ENCODE results near the gene RIMBP3B.
"Not testable (repeated sequence)": the region's sequence is repeated elsewhere in the genome, so short reads cannot be mapped to it uniquely, and the experiment has no call there.

Gene RIMBP3B

GRCh38 chr22:21383701-21384467, at the start of gene RIMBP3B:
Gene RIMBP3B, plus strand, starts transcription at chr22:21383751. Its CDS starts 108 bp downstream, at chr22:21383859.
- DNase-seq: not testable (repeated sequence)

DNA sequence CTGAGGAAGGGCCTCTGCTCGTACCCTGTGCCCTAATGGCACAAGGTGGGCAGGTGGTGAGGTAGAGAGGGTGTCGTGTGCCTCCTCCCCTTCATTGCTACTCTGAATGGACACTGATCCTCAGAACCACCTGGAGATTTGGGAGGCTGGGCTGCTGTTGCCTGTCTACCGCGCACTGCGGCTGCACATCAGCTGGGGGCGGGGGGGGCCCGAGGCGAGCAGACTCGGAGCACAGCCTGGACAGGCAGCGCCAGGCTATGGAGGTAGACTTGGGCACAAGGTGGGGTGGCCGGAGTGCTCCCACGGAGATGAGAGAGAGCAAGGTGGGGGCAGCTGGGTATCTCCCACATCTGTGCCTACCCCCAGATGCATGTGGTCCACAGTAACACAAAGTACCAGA, 26.0 kb upstream of the RIMBP3B start:
- not testable (repeated sequence) for DNase-seq

GRCh38 chr22:21360525-21360924, 23.0 kb upstream of the RIMBP3B start:
- DNase-seq: not testable (repeated sequence)

DNA sequence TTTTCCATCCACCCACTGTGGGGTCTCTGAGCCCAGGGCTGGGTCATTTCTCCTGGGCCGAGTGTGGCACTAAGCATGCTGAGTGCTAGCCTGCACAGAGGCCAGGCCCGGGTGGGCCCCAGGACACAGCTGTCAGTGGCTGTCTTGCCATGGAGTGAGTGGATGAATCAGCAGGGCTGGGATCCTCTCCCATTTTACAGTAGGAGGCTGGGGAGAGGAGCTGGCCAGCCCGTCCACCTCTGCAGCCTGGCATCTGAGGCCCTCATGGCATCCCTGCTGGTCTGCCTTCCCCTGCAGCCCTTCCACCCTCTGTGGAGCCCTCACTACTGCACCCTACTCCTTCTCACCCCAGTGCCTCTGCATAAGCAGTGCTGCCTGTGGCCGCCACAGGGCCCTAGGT, 21.1 kb upstream of the RIMBP3B start:
- DNase-seq: not testable (repeated sequence)

DNA sequence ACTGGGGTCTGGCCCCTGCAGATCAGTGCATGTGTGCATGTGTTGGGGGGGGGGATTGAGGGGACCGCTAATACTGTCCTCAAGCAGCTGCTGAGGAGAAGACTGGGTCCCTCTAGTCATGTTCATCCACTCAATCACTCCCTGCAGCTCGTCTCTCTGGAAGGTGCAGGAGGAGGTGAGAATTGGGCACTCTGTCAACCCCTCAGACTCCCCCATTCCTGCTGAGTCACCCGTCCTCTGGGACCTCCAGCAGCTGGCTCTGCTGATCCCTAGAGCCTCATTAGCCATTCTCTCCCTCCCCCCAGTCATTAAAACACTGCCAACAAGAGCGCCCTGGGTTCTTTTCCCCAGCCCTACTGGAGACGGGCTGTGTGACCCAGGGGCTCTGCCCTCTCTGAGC, 20.5 kb upstream of the RIMBP3B start:
- DNase-seq: not testable (repeated sequence)

GRCh38 chr22:21363803-21364202, 19.7 kb upstream of the RIMBP3B start:
- not testable (repeated sequence) for DNase-seq

- not testable (repeated sequence) for DNase-seq
These were observed 19.2 kb upstream of the RIMBP3B start for GRCh38 chr22:21364362-21364761.

DNA sequence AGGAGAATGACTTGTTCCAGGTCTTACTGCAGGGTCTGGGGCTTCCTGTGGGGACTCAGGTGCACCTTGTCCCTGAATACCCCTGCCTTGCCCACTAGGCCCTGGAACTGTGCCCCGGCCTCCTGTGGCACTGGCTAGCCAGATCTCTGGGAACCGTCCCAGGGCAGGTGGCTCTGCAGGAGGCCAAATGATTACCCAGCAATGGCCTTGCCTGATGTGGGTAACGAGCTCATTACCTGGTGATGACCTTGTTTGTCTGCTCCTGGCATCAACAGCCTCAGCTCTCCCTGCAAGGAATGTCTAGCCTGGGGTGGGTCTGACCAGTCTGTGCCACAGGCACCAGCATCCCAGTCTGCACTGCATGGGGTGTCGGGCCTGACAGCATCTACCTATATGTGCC, 18.2 kb upstream of the RIMBP3B start:
- not testable (repeated sequence) for DNase-seq

DNA sequence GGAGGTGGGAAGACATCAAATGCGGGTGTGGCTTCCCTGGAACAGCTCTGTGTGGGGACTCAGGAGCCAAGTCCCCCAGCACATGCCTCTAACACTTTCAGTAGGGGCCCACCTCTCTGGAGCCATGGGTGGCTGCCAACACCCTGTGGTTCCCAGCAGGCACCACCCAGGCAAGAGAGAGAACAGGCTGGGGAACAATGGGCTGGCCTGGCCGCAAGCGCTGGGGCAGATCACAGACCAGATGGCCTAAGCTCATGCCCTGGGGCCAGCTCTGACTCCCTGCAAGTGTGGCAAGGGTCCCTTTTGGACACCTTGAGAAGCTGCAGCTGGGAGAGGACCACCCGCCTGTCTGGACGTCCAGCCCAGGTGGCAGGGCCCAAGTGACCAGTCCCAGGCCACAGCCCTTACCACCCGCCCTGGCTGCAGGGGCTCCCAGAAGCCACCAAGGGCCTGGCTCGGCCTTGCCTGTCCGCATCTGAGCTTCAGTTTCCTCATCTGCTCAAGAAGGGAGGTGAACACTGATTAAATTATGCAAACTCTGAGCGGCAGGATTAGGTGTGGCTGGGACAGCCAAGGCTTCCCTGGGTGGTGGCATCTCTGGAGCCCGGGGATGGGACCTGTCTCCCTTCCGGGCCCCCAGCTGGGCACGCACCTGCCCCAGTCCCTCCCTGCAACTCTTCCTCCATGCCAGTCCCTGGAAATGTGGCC, 14.8 kb upstream of the RIMBP3B start:
- DNase-seq: not testable (repeated sequence)

GRCh38 chr22:21375880-21376279, 7.7 kb upstream of the RIMBP3B start:
- DNase-seq: not testable (repeated sequence)

GRCh38 chr22:21384468-21385357, 1.2 kb downstream of the RIMBP3B start:
- DNase-seq: not testable (repeated sequence)

DNA sequence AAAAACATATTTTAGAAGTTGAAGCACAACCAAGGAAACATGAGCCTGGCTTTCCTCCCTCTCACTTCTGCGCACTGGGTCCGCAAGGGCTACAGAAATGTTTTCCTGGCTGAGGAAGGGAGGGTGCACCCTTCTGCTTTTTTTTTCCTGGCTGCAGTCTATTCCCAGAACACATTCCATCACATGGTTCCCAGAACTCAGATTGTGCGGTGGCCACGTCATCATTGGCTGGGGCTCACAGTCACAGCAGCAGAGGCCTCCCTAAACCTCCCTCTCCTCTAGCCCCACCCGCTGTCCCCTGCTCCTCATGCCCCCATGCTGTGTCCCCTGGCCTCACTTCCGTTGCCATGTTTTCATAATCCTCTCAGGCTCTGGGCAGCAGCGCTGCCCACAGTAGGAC, 5.9 kb downstream of the RIMBP3B start:
- not testable (repeated sequence) for DNase-seq

DNA sequence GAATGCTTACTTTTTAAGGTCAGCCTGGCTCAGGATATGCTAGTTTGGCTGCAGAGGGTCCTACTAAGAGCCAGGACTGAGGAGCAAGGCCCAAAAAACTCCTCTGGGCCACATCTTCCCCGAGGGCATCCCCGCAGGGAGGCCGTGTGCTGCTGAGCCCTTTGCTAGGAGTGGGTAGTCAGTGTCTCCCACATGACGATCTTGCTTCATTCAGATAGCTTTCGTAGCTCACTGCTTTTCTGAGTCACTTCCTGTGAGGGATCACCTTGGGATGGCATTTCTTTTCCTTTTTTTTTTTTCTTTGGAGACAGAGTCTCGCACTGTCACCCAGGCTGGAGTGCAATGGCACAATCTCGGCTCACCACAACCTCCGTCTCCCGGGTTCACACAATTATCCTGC, 6.5 kb downstream of the RIMBP3B start:
- not testable (repeated sequence) for DNase-seq

GRCh38 chr22:21394613-21395012, 11.1 kb downstream of the RIMBP3B start:
- DNase-seq: not testable (repeated sequence)

DNA sequence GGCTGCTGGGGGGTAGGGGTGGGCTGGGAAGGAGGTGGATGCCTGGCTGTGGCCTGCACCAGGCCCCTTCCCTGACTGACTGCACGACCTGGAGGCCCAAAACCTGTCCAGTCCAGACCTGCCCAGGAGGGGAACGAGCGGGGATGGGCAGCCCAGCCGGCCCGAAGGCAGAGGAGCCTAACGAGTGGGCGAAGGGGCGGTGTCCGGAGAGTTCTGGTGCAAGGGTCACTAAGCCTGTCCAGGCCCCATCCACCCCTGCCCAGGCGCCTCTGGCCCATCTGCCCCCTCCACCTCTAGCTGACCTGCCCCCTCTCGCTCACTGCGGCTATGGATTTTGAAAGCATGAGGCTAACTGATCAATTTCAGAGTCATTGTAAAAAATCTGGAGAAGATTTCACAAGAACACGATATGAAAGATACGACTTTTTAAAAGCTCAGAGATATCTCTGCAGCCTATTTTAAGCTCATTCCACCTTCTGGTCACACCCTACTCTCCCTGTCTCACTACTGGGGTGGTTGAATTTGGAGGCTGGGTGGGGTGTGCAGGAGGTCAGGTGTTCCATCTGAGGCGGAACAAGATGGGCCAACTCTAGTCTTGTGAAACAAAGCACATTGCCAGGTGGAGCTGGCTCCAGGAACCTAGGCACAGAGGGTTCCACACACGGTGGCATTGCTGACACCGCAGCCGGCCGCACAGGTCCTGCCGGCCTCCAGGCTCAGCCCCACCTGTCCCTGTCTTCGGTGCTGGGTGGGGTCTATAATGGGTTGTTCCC, 17.8 kb downstream of the RIMBP3B start:
- DNase-seq: not testable (repeated sequence)

DNA sequence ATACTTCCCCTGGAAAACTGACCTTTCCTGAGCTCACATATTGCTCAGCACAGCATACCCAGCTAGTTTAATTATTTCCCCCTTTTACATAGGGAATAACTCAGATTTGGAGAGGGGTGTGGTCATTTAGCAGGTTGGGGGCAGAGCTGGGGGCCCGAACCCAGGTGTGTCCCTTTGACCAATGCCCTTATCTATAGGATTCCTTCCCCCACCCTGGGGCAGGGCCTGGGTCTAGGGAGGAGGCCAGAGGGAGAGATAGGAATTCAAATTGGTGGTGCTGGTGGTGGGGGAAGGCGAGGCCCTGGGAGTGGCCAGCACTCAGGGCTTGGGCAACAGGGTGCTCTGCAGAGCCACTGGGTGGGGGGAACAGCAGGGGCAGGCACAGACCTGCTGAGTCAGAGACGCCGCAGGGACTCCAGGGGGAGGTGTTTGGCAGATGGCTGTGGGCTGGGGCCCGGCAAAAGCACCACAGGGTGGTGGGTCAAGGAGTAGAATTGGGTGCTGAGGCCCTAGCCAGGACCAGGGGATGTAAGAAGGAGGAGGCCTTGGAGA, 19.3 kb downstream of the RIMBP3B start:
- DNase-seq: not testable (repeated sequence)

DNA sequence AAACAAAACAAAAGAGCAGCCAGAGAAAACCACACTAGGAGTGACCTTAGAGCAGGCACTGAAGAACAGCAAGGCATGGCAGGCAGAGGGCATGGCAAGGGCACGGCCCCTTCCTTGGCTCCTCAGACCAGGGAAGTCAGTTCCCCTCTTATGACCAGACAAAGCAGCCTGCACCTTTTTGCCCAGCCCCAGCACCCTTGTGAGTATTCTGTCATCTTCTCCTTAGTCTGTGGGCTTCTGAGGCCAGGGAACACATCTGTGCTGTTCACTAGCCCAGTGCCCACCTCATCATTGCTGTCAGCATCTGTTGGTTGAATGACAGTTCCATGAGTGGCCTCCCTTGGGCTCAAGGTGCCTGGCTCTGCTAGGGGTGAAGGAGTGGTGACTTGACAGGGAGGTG, 23.6 kb downstream of the RIMBP3B start:
- DNase-seq: not testable (repeated sequence)

DNA sequence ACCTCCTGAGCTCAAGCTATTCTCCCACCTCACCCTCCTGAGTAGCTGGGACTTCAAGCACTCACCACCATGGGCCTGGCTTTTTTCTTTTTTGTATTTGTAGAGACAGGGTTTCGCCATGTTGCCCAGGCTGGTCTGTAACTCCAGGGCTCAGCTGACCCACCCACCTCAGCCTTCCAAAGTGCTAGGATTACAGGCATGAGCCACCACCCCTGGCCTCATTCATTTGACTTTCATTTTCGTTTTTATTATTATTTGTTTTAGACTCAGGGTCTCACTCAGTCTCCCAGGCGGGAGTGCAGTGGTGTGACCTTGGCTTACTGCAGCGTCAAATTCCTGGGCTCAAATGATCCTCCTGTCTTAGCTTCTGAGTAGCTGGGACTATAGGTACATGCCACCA, 24.2 kb downstream of the RIMBP3B start:
- not testable (repeated sequence) for DNase-seq

GRCh38 chr22:21416375-21416774, 32.8 kb downstream of the RIMBP3B start:
- not testable (repeated sequence) for DNase-seq

GRCh38 chr22:21417227-21417746, 33.7 kb downstream of the RIMBP3B start, which contains the start of gene HIC2:
Gene HIC2, plus strand, starts transcription at chr22:21417371. Its CDS starts 25,461 bp downstream, at chr22:21442832.
- DNase-seq: not testable (repeated sequence)

DNA sequence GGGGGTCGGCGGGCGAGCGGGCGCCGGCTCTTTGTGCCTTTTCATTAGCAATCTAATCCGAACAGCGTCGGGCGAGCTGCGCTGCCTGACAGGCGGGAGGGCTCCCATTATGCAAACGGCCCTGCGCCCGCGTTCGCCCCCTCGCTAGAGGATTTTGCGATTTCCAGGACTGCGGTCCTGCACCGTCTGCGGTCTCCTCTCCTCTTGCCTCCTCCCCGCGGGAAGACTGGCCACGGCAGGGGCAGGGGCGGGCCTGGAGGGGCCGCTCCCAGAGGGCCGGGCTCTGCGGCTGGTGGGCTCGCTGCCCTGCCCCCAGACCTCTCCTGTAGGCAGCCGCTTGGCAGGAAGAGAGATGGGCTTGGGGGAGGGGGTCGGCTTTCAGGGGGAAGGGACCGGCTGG, 34.3 kb downstream of the RIMBP3B start:
- not testable (repeated sequence) for DNase-seq
